NOMO-1 treated with dmso at 0.1 percent for 144 hours (cell line): ENCODE results near the gene SEZ6L2.
"Not testable (repeated sequence)": the region's sequence is repeated elsewhere in the genome, so short reads cannot be mapped to it uniquely, and the experiment has no call there.

Experiments used
- DNase-seq: peaks from one replicate; lab custom pipeline; 2025; ENCODE audit not compliant: unreplicated experiment; lab: John Stamatoyannopoulos, UW

The SEZ6L2 gene

DNA sequence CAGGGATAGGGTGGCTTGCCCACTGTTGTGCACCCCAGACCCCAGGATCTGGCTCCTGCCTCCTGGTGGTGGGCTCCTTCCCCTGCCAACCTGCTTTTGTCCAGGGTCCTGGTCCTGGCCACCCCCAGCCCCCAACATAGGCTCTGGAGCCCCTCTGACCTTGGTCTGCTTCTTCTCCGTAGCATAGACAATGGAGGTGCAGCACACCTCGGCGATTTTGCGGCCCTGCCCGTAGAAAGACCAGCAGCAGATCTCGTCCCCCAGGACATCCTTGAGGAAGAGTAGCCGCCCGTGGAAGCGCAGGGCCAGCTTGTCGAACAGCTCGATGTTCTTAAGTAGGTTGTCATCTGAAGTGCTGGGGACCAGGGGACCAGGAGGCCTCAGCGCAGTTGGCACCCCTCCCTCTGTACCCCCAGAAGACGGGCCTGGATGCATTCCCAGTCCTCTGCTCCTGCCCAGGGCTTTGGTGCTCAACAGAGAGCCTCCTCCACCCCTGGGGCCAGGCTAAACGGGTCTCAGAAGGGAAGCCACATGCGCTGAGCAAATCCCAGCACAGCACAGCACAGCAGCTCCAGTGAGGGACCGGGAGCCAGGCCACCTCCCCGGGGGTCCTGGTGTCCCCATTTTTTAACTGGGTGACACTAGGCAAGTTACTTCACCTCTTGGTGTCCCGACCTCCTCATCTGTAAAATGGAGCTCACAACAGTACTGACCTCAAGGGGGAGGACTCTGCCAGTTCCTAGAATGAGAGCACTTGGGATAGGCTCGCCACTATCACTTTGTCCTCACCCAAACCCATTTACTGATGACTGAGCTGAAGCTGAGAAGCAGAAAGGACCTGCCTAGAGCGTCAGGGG lies 11.7 kb upstream of the SEZ6L2 start:
- no peak for DNase-seq

DNA sequence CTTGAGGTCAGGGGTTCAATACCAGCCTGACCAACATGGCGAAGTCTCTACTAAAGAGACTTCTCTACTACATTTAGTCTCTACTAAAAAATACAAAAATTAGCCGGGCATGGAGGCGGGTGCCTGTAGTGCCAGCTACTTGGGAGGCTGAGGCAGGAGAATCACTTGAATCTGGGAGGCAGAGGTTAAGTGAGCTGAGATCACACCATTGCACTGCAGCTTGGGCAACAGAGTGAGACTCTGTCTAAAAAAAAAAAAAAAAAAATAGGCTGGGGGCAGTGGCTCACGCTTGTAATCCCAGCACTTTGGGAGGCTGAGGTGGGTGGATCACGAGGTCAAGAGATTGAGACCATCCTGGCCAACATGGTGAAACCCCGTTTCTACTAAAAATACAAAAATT lies 10.5 kb upstream of the SEZ6L2 start:
- not testable (repeated sequence) for DNase-seq

DNA sequence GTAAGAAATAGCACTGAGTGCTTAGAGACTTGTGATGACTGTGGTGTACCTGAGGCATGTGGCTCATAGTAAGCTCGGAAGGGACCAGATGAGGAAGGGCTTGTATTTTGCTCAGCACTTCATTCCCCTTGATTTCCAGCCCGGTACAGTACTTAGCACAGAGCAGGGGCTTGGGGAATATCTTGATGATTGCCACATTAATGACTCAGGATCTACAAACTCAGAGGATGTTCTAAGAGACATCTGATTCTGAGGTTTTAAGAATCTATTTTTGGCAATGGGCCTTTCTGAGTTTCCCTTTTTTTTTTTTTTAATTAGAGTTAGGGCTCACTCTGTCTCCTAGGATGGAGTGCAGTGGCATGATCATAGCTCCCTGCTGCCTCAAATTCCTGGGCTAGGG lies 10.0 kb upstream of the SEZ6L2 start:
- peak; percentile 45 for DNase-seq

DNA sequence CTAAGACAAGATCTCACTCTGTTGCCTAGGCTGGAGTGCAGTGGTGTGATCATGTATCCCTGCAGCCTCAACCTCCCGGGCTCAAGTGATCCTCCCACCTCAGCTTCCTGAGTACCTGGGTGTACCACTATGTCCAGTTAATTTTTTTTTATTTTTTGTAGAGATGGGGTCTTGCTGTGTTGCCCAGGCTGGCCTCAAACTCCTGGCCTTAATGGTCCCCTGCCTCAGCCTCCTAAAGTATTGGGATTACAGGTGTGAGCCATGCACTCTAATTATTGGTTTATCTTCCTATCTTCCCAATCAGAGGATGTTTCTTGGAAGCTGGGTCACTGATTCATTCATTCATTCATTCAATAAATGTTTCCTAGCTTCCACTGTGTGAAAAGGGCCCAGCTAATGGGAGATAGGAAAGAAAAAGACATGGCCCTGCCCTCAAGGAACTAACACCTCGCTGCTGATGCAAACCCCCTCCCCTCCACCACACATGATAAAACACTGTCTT lies 9.4 kb upstream of the SEZ6L2 start:
- no peak for DNase-seq

DNA sequence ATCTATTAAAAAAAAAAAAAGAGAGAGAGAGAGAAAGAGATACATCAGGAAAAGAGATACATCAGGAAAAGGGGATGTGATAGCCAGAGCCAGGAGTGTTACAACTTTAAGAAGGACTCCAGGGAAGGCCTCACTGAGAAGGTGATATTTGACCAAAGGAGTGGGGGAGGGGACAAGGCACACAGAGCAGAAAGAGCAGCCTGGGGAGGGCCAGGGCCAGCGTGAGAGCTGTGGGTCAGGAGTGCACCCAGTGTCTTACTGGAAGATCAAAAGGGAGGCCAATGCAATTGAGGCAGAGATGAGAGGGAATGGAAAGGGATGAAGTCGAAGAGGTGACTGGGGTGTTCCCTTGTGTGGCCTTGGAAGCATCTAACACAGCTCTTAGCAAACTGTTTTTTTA lies 8.6 kb upstream of the SEZ6L2 start:
- no peak for DNase-seq

DNA sequence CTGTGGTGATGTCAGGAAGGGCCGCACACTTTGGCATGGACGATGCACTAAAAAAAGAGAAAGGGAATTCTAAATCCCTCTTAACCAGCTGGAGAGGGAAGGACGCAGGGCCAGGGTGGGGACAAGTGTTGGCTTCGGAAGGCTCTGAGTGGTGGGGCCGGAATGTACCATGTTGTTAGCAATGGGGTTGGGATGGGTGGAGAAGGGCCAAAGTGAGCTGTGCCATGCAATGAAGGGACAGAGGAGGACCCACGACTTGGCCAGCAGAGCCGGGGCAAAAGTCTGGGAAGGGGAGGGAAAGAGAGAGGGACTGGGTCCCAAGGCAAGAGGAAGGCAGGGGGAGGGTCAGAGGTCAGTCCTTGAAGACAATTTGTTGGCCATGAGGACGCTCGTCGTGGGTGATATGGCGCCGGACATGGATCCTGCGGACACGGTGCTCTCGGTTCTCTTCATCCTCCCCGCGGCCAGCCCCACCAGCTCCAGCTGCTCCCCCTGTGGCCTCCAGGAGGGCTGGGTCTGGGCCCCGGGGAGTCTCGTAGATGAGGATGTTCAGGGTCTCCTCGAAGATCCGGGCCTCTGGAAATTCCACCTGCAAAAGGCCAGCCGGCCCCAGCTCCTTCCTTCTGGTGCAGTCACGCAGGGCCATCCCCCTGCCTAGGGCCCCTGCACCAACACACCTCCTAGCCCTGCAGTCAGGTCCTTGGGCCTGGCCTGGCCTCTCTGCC lies 7.3 kb upstream of the SEZ6L2 start:
- DNase-seq = no peak

DNA sequence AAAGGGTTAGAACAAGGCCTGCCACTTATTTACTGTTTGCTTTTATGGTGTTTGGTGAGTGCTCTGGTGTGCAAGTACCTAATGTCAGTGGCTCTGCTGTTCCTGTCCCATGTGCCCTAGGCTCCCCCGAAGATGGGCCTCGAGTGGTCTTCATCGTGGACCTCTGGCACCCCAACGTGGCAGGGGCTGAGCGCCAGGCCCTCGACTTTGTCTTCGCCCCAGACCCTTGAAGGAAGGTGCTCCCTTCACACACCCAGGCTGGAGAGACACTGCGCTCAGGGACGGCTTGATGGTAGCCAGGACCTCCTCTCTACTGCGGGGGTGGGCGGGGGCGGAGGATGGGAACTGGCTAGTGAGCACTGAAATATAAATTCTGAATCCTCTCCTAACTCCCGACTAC lies 6.3 kb upstream of the SEZ6L2 start:
- DNase-seq = no peak

DNA sequence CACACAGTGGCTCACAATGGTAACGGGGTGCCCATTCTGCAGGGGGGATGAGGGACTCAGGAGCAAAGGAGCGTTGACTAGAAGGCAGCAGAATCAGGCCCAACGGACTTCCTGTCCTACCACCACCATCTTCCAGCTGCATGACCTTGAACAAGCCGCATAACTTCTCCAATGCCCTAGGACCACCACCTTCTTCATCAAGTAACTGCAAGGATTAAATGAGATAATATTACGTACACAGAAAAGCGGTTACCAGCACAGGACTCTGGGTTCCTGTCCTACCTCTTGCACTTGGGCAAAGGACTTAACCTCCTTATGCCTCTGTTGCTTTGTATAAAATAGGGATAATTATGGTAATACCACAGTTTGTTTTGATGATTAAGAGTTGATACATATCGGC lies 5.6 kb upstream of the SEZ6L2 start:
- DNase-seq = no peak

DNA sequence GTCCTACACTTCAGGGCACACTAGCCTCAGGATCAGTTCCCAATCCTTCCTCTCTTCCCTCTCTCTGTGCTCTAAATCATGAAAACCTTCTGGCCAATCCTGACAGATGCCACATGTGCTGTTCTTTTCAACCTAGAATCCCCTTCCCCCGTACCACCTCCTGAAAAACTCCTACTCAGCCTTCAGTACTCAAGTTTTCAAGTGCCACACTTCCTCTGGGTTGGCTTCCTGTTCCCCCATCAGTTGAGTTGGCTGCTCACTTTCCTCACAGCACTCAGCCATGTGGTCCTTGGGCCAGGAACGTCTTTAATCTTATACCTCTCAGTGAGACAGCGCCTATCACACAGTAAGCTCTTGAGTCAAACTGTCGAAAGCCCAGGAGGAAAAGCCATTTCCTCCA lies 4.2 kb upstream of the SEZ6L2 start:
- no peak for DNase-seq

DNA sequence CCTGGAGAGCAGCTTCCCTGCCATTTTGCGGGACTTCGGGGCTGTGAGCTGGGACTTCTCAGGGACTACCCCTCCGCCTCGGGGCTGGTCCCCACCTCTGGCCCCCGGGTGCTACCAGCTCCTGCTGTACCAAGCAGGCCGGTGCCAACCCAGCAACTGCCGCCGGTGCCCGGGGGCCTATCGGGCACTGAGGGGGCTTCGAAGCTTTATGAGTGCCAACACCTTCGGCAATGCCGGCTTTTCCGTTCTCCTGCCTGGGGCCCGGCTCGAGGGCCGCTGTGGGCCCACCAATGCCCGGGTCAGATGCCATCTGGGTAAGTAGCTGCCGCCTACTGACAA lies 2.2 kb upstream of the SEZ6L2 start:
- no peak for DNase-seq

DNA sequence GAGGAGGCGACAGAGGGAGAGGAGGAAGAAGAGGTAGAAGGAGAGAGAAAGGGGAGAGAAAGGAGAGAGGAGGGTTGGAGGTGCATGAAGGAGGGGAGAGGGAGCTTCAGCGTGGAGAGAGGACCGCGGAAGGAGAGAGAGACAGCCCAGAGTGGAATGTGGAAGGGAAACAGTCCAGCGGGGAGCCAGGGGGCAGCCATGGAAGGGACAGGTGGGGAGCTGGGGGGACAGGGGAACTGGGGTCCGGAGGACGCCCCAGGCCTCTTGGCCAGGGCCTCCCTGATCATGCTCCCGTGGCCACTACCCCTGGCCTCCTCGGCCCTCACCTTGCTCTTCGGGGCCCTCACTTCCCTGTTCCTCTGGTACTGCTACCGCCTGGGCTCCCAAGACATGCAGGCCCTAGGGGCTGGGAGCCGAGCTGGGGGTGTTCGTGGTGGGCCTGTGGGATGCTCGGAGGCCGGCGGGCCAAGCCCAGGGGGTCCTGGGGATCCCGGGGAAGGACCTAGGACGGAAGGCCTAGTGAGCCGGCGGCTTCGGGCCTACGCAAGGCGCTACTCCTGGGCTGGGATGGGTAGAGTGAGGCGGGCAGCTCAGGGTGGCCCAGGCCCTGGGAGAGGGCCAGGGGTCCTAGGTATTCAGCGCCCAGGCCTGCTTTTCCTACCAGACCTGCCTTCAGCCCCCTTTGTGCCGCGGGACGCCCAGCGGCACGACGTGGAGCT lies 1.7 kb upstream of the SEZ6L2 start:
- no peak for DNase-seq

DNA sequence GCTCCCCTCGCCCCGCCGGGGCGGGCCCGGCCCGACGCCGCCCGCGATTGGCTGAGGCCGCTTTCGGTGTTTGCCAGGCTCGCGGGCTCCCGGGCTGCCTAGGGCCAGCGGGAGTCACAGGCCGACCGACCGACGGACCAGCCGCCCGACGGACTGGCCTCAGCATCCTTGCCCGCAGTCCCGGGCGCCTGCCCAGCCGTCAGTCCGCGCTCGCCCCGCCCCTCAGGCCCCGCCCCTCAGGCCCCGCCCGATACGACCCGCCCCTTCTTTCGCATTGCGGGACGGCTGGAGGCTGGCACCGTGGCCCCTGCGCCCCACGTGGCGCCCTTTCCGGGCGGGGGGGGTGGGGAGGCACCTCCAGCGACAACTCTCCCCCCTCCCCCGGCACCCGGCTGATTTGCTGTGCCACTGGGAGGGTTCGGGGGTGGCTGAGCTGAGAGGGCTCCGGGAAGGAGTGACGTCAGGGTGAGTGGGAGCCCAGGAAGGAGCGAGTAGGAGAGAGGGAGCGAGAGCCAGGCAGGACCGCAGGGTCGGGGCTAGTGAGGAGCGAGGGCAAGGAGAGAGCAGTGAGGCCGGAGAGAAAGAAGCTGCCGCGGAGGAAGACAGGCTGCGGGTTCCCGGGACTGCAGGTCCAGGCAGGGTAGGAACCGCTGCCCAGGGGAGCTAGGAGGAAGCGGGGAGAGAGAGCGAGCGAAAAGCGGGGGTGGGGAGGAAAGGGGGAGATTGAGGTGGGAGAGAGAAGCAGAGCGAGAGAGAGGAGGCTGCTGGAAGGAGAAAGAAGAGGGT lies 945 bp upstream of the SEZ6L2 start, which contains the start of gene ASPHD1:
Gene ASPHD1 (plus strand): TSS at position 387 of the 786 bp plus-strand sequence. CDS start 484 bp downstream, outside the sequence.
- peak; percentile 31 for DNase-seq

DNA sequence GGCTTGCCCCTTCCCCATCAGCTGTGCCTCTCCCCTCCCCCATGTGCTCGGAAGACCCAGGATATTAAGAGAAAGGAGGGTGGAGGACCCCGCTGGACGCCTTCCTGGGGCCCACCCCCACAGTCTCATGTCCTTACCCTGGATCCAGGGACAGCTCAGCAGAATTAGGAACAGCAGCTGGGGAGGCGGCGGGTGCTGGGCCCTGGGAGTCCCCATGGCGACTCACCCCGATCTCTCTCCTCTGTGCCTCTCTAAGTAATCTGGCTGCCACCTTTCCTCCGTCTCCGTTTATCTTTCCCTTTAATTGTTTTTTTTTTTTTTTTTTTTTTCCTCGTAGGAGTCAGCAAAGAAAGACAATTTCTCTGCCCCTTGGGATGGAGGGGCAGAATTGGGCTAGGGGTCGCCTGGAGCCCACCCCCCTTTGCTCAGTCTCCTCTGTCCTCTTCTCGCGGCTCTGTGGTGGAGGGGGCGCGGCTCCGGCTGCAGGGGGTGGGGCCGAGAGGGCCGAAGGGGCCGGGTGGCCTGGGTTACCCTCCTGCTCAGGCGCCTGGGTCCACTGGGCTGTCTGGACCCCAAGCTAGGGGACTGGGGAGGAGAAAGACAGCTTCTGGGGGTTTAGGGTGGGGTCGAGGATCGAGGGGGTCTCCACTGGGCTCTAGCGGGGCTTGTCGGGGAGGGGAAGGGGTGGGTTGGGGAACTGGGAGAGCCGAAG lies 390 bp downstream of the SEZ6L2 start:
- DNase-seq = no peak

DNA sequence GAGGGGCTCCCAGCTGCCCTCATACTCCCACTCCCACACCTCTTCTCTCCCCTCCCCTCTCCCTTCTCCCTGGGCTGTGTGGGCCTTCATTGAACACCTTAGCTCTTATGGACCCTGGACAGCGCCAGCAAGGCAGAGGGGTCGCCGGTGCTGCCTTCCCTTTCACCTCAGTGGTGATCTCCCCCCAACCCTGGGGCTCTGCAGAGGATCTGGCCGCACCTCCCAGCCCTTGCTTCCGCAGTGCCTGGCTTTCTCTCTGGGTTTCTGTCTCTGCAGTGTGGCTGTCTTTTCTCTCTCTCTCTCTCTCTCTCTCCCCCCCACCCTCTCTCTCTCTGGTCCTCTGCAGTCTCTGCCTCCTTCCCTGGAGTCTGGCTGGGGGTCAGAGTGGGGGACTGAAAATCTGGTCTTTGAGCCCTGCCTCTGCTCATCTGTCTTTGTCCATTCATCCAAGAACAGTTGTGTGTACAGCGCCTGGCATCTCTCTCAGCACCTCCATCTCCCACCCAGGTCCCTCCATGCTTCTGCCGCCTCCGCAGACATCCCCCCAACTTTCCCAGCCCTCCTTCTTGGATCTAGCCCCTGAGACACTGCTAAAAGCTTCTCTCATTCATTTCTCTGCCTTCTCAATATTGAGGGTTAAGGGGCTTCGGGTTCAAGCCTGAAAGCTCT lies 1.1 kb downstream of the SEZ6L2 start:
- no peak for DNase-seq

DNA sequence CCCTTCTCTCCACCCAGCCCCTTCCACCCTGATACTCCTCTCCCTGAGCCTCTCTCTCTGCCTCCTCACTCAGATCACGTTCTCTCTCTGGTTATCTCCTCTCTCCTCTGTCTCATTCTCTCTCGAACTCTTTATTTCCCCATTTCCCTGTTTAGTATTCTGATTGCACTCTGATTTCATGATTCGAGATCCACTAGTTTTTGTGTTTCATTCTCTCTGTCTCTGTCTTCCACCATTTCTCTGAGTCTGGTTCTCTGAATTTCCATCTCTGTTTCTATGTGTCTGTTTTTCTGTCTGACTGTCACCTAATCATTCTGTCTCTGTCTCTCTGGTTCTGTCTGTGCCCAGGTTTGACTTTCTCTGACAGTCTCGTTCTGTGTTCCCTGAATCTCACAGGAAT lies 2.0 kb downstream of the SEZ6L2 start:
- DNase-seq = no peak

DNA sequence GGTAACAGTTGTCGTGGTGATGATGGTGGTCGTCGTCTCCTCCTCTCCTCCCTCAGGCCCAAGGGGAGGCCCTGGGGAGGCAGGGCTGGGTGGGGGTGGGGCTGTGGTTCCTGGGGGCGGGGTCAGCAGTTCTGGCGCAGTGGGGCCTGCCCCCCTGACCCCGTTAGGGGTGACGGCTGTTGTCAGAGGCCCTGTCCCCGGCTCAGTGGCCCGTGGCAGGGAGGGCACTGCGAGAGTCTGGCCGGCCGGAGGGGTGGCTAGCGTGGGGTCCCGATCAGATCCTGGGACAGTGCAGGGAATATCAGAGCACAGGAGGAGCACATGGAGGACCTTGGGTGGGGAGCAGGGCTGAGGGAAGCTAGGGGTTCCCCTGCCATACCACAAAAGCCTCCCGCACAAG lies 2.5 kb downstream of the SEZ6L2 start:
- DNase-seq = no peak

DNA sequence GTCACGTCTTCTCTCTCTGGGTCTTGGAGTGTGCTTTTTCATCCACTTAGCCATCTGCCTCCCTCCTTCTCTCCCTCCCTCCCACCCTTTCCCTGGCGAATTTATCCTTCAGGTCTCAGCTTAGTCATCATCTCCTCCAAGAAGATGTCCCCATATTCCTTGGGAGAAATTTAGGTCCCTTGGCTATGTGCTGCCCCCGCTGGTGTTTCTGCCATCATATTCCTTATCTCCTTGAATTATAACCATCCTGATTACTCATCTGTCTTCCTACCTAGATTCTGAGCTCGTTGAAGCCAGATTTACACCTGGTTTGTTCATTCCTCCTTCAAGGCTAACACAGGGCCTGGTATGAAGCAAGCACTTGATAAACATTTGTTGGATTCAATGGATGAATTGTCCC lies 5.0 kb downstream of the SEZ6L2 start:
- DNase-seq = no peak

DNA sequence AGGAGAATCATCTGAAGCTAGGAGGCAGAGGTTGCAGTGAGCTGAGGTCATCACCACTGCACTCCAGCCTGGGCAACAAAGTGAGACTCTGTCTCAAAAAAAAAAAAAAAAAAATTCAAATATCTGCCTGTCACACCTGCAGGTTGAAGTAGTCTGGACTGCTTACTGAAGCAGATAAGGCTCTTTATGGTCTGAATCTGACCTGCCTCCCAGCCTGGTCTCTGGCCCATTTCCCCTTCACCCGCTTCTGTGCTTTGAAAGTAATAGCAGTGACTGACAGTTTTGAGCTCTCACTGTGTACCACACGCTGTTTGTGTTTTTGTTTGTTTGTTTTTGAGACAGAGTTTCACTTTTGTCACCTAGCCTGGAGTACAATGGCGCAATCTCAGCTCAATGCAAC lies 5.8 kb downstream of the SEZ6L2 start:
- no peak for DNase-seq

DNA sequence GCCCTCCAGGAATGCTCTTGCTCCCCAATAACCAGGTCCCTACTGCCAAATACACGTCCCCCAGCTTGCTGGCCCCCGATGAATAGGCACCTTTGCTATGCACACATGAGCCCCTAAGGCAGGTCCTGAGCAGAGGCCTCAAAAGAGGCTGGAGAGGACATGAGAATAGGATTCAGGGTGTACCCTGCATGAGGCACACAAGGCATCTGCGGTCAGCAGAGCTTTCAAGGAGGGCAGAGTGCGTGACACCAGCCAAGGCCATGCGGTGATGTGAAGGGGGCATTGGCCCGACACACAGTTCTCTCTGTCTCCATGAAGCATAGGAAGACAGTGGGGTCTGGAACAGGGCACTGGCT lies 6.9 kb downstream of the SEZ6L2 start:
- no peak for DNase-seq
